ENCODE measurements around the gene RSAD2.

DNA sequence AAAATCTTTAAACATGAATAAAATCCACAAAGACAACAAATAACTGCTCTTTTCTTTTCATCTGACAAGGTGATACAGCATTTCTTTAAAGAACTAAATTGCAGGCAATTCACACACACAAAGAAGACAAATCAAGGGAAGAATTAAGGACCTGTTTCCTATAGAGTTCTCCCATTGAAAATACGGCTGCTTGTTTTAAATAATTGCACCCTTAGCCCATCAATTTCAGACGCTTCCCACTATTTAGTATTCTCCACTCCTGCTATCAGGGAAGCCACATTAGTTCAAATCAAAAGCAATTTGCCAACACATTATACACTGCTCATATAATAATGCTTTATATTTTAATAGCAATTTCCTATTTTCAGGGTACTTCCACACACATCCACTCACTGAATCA lies 23.2 kb upstream of the RSAD2 start:
- TF ChIP-seq, protein P1, sequence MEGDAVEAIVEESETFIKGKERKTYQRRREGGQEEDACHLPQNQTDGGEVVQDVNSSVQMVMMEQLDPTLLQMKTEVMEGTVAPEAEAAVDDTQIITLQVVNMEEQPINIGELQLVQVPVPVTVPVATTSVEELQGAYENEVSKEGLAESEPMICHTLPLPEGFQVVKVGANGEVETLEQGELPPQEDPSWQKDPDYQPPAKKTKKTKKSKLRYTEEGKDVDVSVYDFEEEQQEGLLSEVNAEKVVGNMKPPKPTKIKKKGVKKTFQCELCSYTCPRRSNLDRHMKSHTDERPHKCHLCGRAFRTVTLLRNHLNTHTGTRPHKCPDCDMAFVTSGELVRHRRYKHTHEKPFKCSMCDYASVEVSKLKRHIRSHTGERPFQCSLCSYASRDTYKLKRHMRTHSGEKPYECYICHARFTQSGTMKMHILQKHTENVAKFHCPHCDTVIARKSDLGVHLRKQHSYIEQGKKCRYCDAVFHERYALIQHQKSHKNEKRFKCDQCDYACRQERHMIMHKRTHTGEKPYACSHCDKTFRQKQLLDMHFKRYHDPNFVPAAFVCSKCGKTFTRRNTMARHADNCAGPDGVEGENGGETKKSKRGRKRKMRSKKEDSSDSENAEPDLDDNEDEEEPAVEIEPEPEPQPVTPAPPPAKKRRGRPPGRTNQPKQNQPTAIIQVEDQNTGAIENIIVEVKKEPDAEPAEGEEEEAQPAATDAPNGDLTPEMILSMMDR (IDR thresholded peaks at IDR 0.05; ENCODE audit: low read length): no peak
- no peak for TF ChIP-seq EZH2 (IDR thresholded peaks at IDR 0.05; ENCODE audit: borderline replicate concordance, low read length)
